CD14-positive monocyte (primary cell): ENCODE results near the gene NLRP9. TPM values are rescaled to one million over a fixed set of nuclear protein-coding genes. Genes with fewer than 3 reads are reported as not detected.
A peak's percentile ranks its signal among the peaks of the same experiment; 100 is the strongest.

Source experiments
- DNase-seq, 3 donors: peaks; one replicate each; pipeline ENCODE4 v3.0.0-alpha.2; 2011 to 2022
- H2AFZ ChIP-seq: 2 replicates; pipeline ENCODE4 v1.6.0; 2012; ENCODE audit warnings: mild to moderate bottlenecking, low read depth, low read length, inconsistent platforms; ENCODE audit not compliant: insufficient read depth, poor library complexity, severe bottlenecking
- H3K27ac ChIP-seq, 2 donors: 1 replicate in 1 of 2; 2 replicates in 1 of 2; pipeline ENCODE4 v1.5.1; 2012 to 2013; ENCODE audit warnings: low read length in 2 of 2, control low read depth in 1 of 2, inconsistent platforms in 1 of 2, low read depth in 1 of 2, mild to moderate bottlenecking in 1 of 2
- H3K27me3 ChIP-seq, 2 donors: one replicate each; pipeline versions ENCODE4 v1.6.0 to v1.6.1; 2011 to 2013; ENCODE audit warnings: low read length in 2 of 2; ENCODE audit not compliant: control insufficient read depth in 2 of 2, insufficient read depth in 2 of 2
- H3K36me3 ChIP-seq, 2 donors: replicated peaks in 1 of 2; 1 replicate in 1 of 2; 2 replicates in 1 of 2; pipeline versions ENCODE4 v1.5.1 to v1.6.1; 2012 to 2013; ENCODE audit warnings: low read length in 2 of 2, control low read depth in 1 of 2, inconsistent platforms in 1 of 2, mild to moderate bottlenecking in 1 of 2; ENCODE audit not compliant: insufficient read depth in 2 of 2, control insufficient read depth in 1 of 2
- H3K4me1 ChIP-seq, 2 donors: 1 replicate in 1 of 2; 2 replicates in 1 of 2; pipeline versions ENCODE4 v1.5.1 to v1.6.1; 2012 to 2013; ENCODE audit warnings: low read length in 2 of 2, control low read depth in 1 of 2, inconsistent platforms in 1 of 2, mild to moderate bottlenecking in 1 of 2, moderate library complexity in 1 of 2; ENCODE audit not compliant: insufficient read depth in 2 of 2, control insufficient read depth in 1 of 2
- H3K4me2 ChIP-seq: replicated peaks from 2 replicates; pipeline ENCODE3; 2012; ENCODE audit warnings: low read length, moderate library complexity, mild to moderate bottlenecking; ENCODE audit not compliant: poor library complexity, severe bottlenecking; ENCODE audit errors: extremely low read depth
- H3K4me3 ChIP-seq, 3 experiments: fragments of 200-600 bp in 1 of 3; sonication (generic) in 1 of 3; replicated peaks in 1 of 3; 1 replicate in 2 of 3; 2 replicates in 1 of 3; pipeline ENCODE4 v1.5.1; 2011 to 2013; ENCODE audit warnings: low read length in 3 of 3, mild to moderate bottlenecking in 3 of 3, control low read depth in 2 of 3, low read depth in 2 of 3, inconsistent platforms in 1 of 3, moderate library complexity in 1 of 3
- H3K79me2 ChIP-seq: 2 replicates; pipeline ENCODE4 v1.6.0; 2012; ENCODE audit warnings: mild to moderate bottlenecking, control low read depth, inconsistent platforms, low read length, moderate library complexity; ENCODE audit not compliant: insufficient read depth
- H3K9ac ChIP-seq: 2 replicates; pipeline ENCODE4 v1.6.0; 2017; ENCODE audit warnings: low read length, mild to moderate bottlenecking; ENCODE audit not compliant: insufficient read depth, poor library complexity, severe bottlenecking
- H3K9me3 ChIP-seq, 2 donors: replicated peaks in 1 of 2; 1 replicate in 1 of 2; 2 replicates in 1 of 2; pipeline versions ENCODE4 v1.5.1 to v1.6.1; 2012 to 2013; ENCODE audit warnings: low read length in 2 of 2, control low read depth in 1 of 2; ENCODE audit not compliant: control insufficient read depth in 1 of 2, insufficient read depth in 1 of 2
- H4K20me1 ChIP-seq: 2 replicates; pipeline ENCODE4 v1.6.0; 2012; ENCODE audit warnings: mild to moderate bottlenecking, low read length, control low read depth, moderate library complexity; ENCODE audit not compliant: insufficient read depth
- H3K27ac Mint-ChIP-seq, 7 donors: one replicate each; pipeline ENCODE4 v1.8.0; 2020; ENCODE audit warnings: mild to moderate bottlenecking in 7 of 7, mixed read lengths in 7 of 7, moderate library complexity in 6 of 7, inconsistent platforms in 2 of 7
- H3K27me3 Mint-ChIP-seq, 3 donors: one replicate each; pipeline ENCODE4 v1.8.0; 2021 to 2022; ENCODE audit warnings: low read depth in 3 of 3, mild to moderate bottlenecking in 3 of 3, mixed read lengths in 3 of 3, moderate library complexity in 3 of 3, inconsistent platforms in 1 of 3
- H3K36me3 Mint-ChIP-seq, 2 donors: one replicate each; pipeline ENCODE4 v1.8.0; 2020; ENCODE audit warnings: mixed read lengths in 2 of 2, inconsistent platforms in 1 of 2, mild to moderate bottlenecking in 1 of 2
- H3K4me1 Mint-ChIP-seq: one replicate; pipeline ENCODE4 v1.8.0; 2020; ENCODE audit warnings: mild to moderate bottlenecking, mixed read lengths
- H3K4me3 Mint-ChIP-seq, 2 donors: one replicate each; pipeline ENCODE4 v1.8.0; 2020; ENCODE audit warnings: mild to moderate bottlenecking in 2 of 2, mixed read lengths in 2 of 2, moderate library complexity in 1 of 2
- H3K9me3 Mint-ChIP-seq, 7 donors: one replicate each; pipeline ENCODE4 v1.8.0; 2020 to 2022; ENCODE audit warnings: mixed read lengths in 7 of 7, mild to moderate bottlenecking in 6 of 7, moderate library complexity in 6 of 7, inconsistent platforms in 2 of 7
- WGBS: methylation state at CpG from one replicate; pipeline ENCODE4 v1.1.5; 2013; ENCODE audit warnings: missing lambda C conversion rate; ENCODE audit not compliant: insufficient coverage; 5-methylcytosine and 5-hydroxymethylcytosine counted together
- intact Hi-C, 2 donors: fragments of 100-400 bp; cut with micrococcal nuclease; formaldehyde crosslinking; loops; one replicate each; pipeline versions ENCODE4 v1.15.0 to v1.15.1; 2023
- polyA plus RNA-seq, 3 donors: library from polyadenylated mRNA; depleted of rRNA in 1 of 3; unstranded in 2 of 3; stranded (reverse) in 1 of 3; fragments of 300-500 nt in 2 of 3; fragments of >200 nt in 1 of 3; fragmentation: Illumina TruSeq in 2 of 3; gene quantifications; 1 replicate in 2 of 3; 2 replicates in 1 of 3; pipeline ENCODE4 v1.2.3, GENCODE V29; 2012 to 2021
- TF ChIP-seq, protein P1 (sequence below): fragments of 200-600 bp; IDR thresholded peaks from one replicate; pipeline ENCODE4 v1.8.0; 2022; ENCODE audit warnings: antibody characterized with exemption, mild to moderate bottlenecking

The NLRP9 gene
- polyA plus RNA-seq, 3 donors: not detected

DNA sequence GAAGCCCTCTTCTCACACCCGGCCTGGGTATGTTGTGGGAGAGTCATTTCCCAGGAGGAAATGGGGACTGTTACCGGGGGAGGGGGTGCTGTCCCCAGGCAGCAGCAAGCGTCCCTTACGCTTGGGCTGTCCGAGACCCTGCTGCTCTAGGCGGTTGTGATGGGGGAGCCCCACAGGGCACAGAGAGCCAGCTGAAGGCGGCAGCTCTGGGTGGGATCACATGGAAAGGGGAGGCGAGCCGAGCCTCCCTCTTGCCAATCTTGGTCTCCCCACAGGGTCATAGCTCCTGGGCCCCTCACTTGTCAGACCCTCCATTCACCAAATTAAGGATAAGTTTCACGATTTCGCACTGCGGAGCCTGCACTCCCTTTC, 41.1 kb downstream of the NLRP9 start:
- intact Hi-C loops: no loop called here
- H3K36me3 ChIP-seq: peaks cover 68 to 84% of the 10 kb centered on the region in 2 donors
- Mint-ChIP-seq H3K27me3 (no peaks in the 10 kb centered on the region), H3K4me1 (no peaks in the 10 kb centered on the region), H3K4me3 (no peak overlapping the region), H3K36me3 (peaks cover 69 to 89% of the 10 kb centered on the region in 2 donors), H3K9me3 (peaks cover 0 to 3% (median 0%) of the 10 kb centered on the region in 7 donors), H3K27ac (peak overlapping the region in 3 of 7 donors; percentile 46 to 67 (median 54))
- no peak overlapping the region for H2AFZ ChIP-seq
- H3K9me3 ChIP-seq: no peaks in the 10 kb centered on the region
- no peak overlapping the region for H3K4me2 ChIP-seq
- H3K4me1 ChIP-seq: no peaks in the 10 kb centered on the region
- peaks cover 38% of the 10 kb centered on the region for H4K20me1 ChIP-seq
- H3K4me3 ChIP-seq: no peak overlapping the region
- H3K79me2 ChIP-seq: no peaks in the 10 kb centered on the region
- DNase-seq: no peak
- 88% methylated on average over 6 of the region's 12 CpGs for WGBS
- no peaks in the 10 kb centered on the region for H3K27me3 ChIP-seq
- H3K27ac ChIP-seq: peak overlapping the region in 1 of 2 donors; percentile 14
- TF ChIP-seq, protein P1, sequence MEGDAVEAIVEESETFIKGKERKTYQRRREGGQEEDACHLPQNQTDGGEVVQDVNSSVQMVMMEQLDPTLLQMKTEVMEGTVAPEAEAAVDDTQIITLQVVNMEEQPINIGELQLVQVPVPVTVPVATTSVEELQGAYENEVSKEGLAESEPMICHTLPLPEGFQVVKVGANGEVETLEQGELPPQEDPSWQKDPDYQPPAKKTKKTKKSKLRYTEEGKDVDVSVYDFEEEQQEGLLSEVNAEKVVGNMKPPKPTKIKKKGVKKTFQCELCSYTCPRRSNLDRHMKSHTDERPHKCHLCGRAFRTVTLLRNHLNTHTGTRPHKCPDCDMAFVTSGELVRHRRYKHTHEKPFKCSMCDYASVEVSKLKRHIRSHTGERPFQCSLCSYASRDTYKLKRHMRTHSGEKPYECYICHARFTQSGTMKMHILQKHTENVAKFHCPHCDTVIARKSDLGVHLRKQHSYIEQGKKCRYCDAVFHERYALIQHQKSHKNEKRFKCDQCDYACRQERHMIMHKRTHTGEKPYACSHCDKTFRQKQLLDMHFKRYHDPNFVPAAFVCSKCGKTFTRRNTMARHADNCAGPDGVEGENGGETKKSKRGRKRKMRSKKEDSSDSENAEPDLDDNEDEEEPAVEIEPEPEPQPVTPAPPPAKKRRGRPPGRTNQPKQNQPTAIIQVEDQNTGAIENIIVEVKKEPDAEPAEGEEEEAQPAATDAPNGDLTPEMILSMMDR: no peak
- no peak overlapping the region for H3K9ac ChIP-seq

DNA sequence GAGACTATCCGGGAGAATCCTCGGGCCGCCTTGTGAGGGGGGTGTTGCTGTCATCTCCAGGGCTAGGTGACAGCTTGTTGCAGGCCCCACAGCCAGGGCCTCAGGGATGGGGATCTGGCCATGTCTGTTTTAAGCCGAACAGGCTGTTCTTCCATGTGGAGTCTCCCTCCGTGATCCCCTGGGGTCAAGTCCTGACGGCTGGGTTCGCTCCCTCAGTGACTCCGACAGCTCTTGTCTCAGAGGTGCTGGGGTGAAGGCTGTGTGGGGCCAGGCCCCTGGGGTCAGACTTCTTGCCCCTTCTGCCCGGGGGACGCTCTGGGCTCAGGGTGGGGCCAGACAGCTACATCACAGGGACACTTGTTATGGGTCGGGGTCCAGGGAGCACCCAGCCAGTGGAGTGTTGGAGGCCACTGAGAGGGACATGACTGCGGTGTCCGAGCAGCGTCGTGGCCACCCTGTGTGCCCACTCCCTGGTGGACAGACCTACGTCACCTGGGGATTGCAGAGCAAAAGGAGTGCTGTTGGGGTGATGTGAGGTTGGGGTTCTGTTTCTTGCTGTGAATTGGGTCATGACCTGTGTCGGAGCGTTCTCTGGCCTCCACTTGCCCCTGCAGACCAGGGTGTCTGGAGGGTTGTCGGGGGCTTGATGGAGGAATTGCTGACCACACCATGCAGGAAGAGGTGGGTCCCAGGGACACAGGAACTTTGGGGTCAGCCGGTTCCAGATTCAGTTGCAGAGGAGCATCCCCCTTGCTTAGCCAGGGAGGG, 41.7 kb downstream of the NLRP9 start:
- Histone ChIP-seq H3K27ac (peak overlapping the region in 1 of 2 donors; percentile 14), H3K4me3 (no peak overlapping the region), H3K9ac (no peak overlapping the region), H3K4me2 (no peak overlapping the region), H3K9me3 (no peaks in the 10 kb centered on the region), H3K79me2 (no peaks in the 10 kb centered on the region), H3K36me3 (peaks cover 73 to 90% of the 10 kb centered on the region in 2 donors), H4K20me1 (peaks cover 44% of the 10 kb centered on the region), H2AFZ (no peak overlapping the region), H3K4me1 (no peaks in the 10 kb centered on the region), H3K27me3 (no peaks in the 10 kb centered on the region)
- H3K27ac Mint-ChIP-seq: peak overlapping the region in 3 of 7 donors; percentile 46 to 63 (median 54)
- H3K4me3 Mint-ChIP-seq: no peak overlapping the region
- no peaks in the 10 kb centered on the region for H3K4me1 Mint-ChIP-seq
- DNase-seq: no peak
- H3K27me3 Mint-ChIP-seq: no peaks in the 10 kb centered on the region
- H3K9me3 Mint-ChIP-seq: peaks cover 0 to 3% (median 0%) of the 10 kb centered on the region in 7 donors
- WGBS: 96% methylated on average over 20 of the region's 20 CpGs
- TF ChIP-seq, protein P1: no peak
- intact Hi-C loops: no loop called here
- H3K36me3 Mint-ChIP-seq: peaks cover 67 to 90% of the 10 kb centered on the region in 2 donors
